ENCODE data around the gene THAP7.

THAP7 gene

DNA sequence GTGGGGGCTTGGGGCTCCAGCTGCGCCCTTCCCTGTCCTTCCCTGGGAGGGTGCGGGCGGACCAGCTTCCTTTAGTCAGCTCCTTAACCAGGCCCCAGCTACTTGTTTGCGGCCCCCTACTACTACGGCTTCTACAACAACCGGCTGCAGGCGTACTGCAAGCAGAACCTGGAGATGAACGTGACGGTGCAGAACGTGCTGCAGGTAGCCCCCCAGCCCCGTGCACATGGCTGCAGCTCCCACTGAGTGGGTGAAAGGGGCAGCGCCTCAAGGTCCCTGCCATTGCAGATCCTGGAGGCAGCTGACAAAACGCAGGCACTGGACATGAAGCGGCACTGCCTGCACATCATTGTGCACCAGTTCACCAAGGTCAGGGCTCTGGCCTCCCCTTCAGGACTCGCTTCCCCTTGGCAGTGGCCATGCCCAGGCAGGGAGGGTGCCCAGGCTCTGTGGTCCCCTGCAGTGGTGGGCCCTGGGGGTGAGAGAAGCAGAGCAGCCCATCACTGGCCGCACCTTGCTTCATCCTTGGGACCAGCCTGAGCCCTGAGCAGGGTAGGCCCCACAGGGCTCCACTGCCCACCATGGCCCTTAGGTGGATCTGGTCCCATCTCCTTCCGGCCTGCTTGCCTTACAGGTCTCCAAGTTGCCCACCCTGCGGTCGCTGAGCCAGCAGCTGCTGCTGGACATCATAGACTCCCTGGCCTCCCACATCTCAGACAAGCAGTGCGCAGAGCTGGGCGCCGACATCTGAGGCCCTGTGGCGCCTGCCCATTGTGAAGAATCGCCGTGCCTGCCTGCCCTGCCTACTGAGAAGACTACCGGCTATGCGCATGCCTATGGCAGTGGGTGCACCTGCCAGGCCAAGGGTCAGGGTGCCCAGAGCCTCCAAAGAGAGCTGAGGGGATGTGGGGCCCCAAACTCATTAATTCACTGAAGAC is 5.1 kb downstream of the THAP7 start:
- in situ Hi-C loops (cut with MboI; ENCODE audit: low pct_unique_long_range_greater_than_20kb, low sequenced_read_pairs), result no loop called here
- DNase-seq, result no peak

DNA sequence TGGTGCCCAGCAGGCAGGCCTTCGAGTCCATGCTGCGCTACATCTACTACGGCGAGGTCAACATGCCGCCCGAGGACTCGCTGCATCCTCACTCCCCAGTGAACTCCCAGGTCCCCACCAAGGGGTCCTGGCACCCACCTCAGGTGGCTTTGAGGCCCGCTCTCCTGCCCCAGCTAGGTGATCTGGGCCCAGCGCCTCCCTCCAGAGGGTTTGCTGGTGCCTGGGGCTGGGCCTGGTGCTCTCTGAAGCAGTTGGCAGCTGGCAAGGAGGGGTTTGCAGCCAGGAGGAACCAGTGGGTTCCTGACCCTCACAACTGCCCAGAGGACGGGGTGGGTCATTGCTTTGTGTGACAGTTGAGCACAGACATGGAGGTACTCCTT is 5.9 kb downstream of the THAP7 start:
- in situ Hi-C loops (cut with MboI; ENCODE audit: low pct_unique_long_range_greater_than_20kb, low sequenced_read_pairs), result no loop called here
- no peak for DNase-seq

DNA sequence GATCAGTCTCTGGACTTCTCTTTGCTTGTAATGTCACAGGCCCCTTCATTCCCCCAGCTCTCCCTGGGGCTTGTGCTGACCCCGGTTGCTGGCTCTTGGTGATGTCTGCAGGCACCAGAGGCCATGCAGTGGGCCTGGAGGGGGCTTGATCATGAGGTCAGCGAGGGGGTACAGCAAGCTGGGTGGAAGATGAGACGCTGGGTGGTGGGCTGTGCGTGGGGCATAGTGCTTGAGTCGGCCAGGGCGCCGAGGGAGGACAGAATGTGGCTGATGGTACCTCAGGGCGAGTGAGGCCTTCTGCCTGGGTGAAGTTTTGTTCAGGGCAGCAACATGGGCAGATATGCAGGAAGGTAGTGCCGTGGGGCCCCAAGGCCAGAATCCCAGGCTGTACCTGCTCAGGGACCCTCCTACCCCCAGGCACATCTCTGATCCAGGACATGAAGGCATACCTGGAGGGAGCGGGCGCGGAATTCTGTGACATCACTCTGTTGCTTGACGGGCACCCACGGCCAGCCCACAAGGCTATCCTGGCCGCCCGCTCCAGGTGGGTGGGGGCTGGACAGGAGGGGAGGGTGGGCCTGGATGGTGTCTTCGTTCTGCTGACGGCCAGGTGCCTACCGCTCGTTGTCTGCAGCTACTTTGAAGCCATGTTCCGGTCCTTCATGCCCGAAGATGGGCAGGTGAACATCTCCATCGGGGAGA is 6.4 kb downstream of the THAP7 start:
- in situ Hi-C loops (cut with MboI; ENCODE audit: low pct_unique_long_range_greater_than_20kb, low sequenced_read_pairs), result no loop called here
- DNase-seq, result no peak

GRCh38 chr22:20994902-20995241 is 7.0 kb downstream of the THAP7 start:
- no peak for DNase-seq
- in situ Hi-C loops (cut with MboI; ENCODE audit: low pct_unique_long_range_greater_than_20kb, low sequenced_read_pairs), result no loop called here

DNA sequence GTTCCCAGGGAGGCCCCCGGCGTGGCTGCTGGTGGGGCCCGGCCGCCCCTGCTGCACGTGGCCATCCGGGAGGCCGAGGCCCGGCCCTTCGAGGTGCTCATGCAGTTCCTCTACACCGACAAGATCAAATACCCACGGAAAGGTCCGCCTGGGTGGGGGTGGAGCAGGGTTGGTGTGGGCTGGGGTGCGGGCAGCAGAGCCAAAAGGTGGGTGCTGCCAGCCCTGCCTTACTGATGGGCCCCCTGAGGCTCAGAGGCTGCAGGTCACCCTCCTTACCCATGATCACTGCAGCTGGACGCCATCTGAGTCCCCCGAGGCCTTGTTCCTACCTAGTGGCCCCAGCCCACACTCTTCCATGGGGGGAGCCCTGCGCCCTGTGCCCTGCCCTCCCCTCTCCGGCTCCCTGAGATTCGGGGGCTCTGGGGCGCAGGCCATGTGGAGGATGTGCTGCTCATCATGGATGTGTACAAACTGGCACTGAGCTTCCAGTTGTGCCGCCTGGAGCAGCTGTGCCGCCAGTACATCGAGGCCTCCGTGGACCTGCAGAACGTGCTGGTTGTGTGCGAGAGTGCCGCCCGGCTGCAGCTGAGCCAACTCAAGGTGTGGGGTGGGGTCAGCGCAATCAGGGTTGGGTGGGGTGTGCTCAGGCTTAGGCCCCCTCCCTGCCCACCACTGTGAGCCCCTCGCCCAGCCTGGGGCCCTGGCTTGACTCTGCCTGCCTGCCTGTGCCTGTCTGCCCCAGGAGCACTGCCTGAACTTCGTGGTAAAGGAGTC is 7.6 kb downstream of the THAP7 start:
- in situ Hi-C loops (cut with MboI; ENCODE audit: low pct_unique_long_range_greater_than_20kb, low sequenced_read_pairs), result no loop called here
- DNase-seq, result no peak

DNA sequence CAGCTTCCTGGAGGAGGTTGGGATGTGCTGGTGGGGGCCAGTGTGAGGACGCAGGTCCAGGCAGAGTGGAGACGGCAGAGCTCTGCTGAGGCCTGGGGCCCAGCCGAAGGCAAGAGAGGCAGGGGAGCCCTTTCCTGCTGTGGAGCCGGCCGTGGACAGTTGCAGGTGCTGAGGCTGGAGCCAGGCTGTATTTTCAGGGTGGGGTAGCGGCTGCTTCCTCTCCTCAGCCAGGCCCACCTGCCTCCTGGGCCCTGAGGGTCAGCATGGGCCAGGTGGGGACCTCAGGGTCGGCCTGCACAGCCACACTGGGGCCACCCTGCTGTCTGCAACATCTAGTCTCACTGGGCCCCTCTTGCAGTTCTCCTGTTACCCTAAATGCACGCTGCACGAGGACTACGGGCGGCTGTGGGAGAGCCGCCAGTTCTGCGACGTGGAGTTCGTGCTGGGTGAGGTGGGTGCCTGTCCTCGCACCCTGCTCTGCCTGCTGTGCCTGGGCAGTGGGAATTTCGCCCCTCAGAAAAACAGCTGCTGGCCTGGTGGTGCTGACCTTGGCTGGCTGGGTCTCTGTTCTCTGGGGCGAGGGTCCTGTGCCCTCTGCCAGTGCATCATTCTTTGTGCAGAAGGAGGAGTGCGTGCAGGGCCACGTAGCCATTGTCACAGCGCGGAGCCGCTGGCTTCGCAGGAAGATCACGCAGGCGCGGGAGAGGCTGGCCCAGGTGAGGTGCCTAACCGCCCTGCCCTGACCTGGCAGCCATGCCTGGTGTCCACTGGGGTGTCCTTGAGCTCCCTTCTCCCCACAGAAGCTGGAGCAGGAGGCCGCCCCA is 8.4 kb downstream of the THAP7 start:
- in situ Hi-C loops (cut with MboI; ENCODE audit: low pct_unique_long_range_greater_than_20kb, low sequenced_read_pairs), result no loop called here
- no peak for DNase-seq

- in situ Hi-C loops (cut with MboI; ENCODE audit: low pct_unique_long_range_greater_than_20kb, low sequenced_read_pairs), result no loop called here
- no peak for DNase-seq
Measured at GRCh38 chr22:20992456-20993303, 9.2 kb downstream of the THAP7 start.

DNA sequence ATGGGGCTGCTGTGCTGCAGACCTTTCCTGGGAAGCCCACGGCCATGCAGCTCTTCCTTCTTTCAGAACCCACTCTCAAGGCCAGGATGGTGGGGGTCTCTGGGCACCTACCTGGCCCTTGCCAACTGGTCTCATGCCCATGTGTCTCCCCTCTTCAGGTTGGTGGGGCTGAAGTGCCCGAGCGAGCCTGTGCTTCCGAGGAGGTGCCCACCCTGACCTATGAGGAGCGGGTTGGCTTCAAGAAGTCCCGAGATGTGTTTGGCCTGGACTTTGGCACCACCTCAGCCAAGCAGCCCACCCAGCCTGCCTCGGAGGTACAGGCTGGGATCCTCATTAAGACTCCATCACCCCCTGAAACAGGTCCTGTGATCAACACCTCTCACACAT is 9.9 kb downstream of the THAP7 start:
- no peak for DNase-seq

DNA sequence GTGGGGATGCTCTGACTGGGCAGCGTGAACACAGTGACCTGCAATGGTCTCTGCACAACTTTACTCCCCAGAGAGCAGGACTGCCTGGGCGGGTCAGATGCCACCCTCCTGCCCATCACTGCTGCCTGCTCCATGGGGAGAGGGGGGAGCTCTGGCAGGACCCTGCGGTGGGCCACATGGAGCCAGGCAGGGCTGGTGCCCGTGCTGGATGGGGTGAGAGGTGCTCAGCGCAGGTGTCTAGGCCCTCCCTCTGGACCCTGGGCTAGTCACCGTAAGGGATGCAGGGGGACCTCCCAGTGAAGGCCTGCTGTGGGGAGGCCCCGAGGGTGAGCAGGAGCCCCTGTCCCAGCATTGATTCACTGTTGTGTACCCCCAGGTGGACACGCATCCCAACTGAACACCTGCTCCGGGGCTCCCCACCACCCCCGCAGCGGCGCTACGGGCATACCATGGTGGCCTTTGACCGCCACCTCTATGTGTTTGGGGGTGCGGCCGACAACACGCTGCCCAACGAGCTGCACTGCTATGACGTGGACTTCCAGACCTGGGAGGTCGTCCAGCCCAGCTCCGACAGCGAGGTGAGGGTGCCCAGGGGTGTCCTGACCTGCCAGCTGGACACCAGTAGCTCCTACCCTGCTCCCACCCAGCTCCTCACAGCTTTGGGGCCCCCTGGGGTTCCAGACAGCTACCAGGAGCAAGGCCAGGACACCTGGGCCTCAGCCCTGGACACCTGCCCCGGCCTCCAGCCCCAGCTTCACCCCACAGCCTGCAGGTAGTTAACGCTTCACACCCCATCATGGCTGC is 10.5 kb downstream of the THAP7 start:
- in situ Hi-C loops (cut with MboI; ENCODE audit: low pct_unique_long_range_greater_than_20kb, low sequenced_read_pairs), result no loop called here
- no peak for DNase-seq

More for the DNA sequence above, 9.9 kb downstream of the THAP7 start:
- in situ Hi-C loops (cut with MboI; ENCODE audit: low pct_unique_long_range_greater_than_20kb, low sequenced_read_pairs), result no loop called here

GRCh38 chr22:20990184-20991180 is 11.4 kb downstream of the THAP7 start:
- no peak for DNase-seq
- in situ Hi-C loops (cut with MboI; ENCODE audit: low pct_unique_long_range_greater_than_20kb, low sequenced_read_pairs), result no loop called here

DNA sequence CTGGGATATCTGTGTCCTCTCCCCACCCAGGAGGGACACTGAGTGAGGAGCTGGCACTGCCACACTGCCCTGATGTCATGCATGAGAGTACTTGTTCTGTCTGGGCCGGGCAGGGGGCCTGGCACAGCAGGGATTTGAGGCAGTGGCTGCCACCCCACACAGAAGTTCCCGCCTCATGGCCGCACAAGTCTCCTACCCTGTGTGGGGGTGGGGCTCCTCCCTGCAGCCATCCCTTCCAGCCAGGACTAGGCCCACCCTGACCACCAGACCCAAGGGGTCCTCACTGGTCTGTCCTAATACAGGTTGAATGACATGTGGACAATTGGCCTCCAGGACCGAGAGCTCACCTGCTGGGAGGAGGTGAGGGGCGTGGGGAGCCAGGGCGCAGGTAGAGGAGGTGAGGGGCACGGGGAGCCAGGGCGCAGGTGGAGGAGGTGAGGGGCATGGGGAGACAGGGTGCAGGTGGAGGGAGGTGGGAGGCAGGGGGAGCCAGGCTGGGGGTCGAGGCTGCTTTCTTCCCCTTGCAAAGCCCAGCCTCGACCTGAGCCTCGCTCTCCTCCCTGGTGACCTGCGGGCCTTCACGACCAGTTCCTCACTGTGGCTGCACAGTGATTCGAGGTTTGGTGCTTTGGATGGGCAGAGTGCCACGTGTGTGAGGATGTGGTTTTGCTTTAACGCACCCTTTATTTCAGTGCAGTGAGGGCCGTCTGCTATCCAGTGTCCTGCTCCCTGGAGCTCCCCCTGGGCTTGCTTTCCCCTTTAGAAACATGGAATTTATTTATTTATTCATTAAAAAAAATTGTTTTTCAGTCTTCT is 12.4 kb downstream of the THAP7 start:
- in situ Hi-C loops (cut with MboI; ENCODE audit: low pct_unique_long_range_greater_than_20kb, low sequenced_read_pairs), result no loop called here
- no peak for DNase-seq

- no peak for DNase-seq
- in situ Hi-C loops (cut with MboI; ENCODE audit: low pct_unique_long_range_greater_than_20kb, low sequenced_read_pairs), result no loop called here
Measured at GRCh38 chr22:20988573-20989322, 13.2 kb downstream of the THAP7 start.

DNA sequence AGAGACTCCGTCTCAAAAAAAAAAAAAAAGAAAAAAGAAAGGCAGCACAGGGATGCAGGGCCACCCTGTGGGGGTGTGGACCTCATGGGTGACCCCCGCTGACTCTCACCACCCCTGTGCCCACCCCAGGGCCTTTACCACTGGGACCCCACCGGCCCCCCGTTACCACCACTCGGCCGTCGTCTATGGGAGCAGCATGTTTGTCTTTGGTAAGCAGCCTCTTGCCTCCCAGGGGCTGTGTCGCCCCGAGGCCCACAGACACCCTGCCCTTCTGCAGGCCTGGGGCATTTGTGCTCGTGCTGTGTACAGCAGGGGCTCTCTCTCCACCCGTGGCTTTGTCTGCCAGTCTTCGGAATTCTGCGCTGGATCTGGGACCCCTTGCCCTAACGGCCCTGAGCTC is 14.5 kb downstream of the THAP7 start:
- in situ Hi-C loops (cut with MboI; ENCODE audit: low pct_unique_long_range_greater_than_20kb, low sequenced_read_pairs), result no loop called here
- no peak for DNase-seq

DNA sequence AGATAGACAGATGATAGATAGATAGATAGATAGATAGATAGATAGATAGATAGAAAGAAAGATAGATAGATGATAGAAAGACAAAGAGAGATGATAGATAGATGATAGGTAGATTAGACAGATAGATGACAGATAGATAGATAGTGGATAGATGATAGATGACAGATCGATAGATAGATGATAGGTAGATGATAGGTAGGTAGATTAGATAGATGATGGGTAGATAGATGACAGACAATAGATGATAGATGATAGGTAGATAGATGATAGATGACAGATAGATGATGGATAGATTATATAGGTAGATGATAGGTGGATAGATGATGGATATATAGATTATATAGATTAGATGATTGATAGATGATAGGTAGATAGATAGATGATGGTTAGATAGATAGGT is 15.6 kb downstream of the THAP7 start:
- DNase-seq, result no peak
- in situ Hi-C loops (cut with MboI; ENCODE audit: low pct_unique_long_range_greater_than_20kb, low sequenced_read_pairs), result no loop called here

- in situ Hi-C loops (cut with MboI; ENCODE audit: low pct_unique_long_range_greater_than_20kb, low sequenced_read_pairs), result no loop called here
- DNase-seq, result no peak
Measured at GRCh38 chr22:20985720-20986119, 16.2 kb downstream of the THAP7 start.
